ENCODE measurements around the gene SYNDIG1.

DNA sequence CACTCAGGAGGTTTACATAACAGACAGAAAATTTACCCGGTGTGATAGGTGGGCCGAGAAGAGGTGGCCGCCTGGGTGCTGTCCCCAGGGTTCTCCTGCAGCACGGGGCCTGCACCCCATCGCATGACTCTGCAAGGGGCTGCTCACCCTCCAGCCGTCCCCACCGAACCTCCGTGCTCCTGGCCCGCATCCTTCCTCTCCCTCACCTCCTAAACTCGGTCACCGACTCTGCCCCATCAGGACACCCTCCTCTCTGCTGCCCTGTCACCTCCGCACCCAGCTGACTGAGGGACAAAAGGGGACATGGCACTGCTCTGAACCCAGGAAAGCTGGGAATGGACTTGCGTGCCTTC is 147.6 kb downstream of the SYNDIG1 start:
- TF ChIP-seq KDM1A (IDR thresholded peaks at IDR 0.05; ENCODE audit: low read depth): no peak
- TF ChIP-seq, protein P1, sequence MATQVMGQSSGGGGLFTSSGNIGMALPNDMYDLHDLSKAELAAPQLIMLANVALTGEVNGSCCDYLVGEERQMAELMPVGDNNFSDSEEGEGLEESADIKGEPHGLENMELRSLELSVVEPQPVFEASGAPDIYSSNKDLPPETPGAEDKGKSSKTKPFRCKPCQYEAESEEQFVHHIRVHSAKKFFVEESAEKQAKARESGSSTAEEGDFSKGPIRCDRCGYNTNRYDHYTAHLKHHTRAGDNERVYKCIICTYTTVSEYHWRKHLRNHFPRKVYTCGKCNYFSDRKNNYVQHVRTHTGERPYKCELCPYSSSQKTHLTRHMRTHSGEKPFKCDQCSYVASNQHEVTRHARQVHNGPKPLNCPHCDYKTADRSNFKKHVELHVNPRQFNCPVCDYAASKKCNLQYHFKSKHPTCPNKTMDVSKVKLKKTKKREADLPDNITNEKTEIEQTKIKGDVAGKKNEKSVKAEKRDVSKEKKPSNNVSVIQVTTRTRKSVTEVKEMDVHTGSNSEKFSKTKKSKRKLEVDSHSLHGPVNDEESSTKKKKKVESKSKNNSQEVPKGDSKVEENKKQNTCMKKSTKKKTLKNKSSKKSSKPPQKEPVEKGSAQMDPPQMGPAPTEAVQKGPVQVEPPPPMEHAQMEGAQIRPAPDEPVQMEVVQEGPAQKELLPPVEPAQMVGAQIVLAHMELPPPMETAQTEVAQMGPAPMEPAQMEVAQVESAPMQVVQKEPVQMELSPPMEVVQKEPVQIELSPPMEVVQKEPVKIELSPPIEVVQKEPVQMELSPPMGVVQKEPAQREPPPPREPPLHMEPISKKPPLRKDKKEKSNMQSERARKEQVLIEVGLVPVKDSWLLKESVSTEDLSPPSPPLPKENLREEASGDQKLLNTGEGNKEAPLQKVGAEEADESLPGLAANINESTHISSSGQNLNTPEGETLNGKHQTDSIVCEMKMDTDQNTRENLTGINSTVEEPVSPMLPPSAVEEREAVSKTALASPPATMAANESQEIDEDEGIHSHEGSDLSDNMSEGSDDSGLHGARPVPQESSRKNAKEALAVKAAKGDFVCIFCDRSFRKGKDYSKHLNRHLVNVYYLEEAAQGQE (IDR thresholded peaks at IDR 0.05): no peak
- TF ChIP-seq, protein P2, sequence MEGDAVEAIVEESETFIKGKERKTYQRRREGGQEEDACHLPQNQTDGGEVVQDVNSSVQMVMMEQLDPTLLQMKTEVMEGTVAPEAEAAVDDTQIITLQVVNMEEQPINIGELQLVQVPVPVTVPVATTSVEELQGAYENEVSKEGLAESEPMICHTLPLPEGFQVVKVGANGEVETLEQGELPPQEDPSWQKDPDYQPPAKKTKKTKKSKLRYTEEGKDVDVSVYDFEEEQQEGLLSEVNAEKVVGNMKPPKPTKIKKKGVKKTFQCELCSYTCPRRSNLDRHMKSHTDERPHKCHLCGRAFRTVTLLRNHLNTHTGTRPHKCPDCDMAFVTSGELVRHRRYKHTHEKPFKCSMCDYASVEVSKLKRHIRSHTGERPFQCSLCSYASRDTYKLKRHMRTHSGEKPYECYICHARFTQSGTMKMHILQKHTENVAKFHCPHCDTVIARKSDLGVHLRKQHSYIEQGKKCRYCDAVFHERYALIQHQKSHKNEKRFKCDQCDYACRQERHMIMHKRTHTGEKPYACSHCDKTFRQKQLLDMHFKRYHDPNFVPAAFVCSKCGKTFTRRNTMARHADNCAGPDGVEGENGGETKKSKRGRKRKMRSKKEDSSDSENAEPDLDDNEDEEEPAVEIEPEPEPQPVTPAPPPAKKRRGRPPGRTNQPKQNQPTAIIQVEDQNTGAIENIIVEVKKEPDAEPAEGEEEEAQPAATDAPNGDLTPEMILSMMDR (IDR thresholded peaks at IDR 0.05): no peak
